Upper lobe of right lung (tissue), 1 donor: ENCODE data around the gene PSMB3. TPM values are rescaled to one million over a fixed set of nuclear protein-coding genes. Genes with fewer than 3 reads are reported as not detected.

Experiments
- ATAC-seq: fragments of 200-7000 bp; cut with Tn5 transposase; one replicate; pipeline ENCODE4 v1.9.1; 2020; ENCODE audit warnings: mild to moderate bottlenecking, moderate library complexity
- DNase-seq: peaks from one replicate; pipeline ENCODE4 v3.0.0-alpha.2; 2020
- H3K27ac ChIP-seq: fragments of 200-600 bp; one replicate; pipeline ENCODE4 v1.8.0; 2022
- H3K27me3 ChIP-seq: fragments of 200-600 bp; one replicate; pipeline ENCODE4 v1.8.0; 2022; ENCODE audit warnings: mild to moderate bottlenecking
- H3K36me3 ChIP-seq: fragments of 200-600 bp; one replicate; pipeline ENCODE4 v1.8.0; 2022
- H3K4me1 ChIP-seq: fragments of 200-600 bp; one replicate; pipeline ENCODE4 v1.8.0; 2022
- H3K4me3 ChIP-seq: fragments of 200-600 bp; one replicate; pipeline ENCODE4 v1.8.0; 2022; ENCODE audit warnings: mild to moderate bottlenecking
- H3K9me3 ChIP-seq: fragments of 200-600 bp; one replicate; pipeline ENCODE4 v1.8.0; 2022
- CTCF ChIP-seq: fragments of 200-600 bp; IDR thresholded peaks from one replicate; pipeline ENCODE4 v1.8.0; 2022; ENCODE audit warnings: antibody characterized with exemption
- intact Hi-C: fragments of 100-400 bp; cut with DNase I; formaldehyde crosslinking; loops from one replicate; pipeline ENCODE4 v1.11.0; 2022
- total RNA-seq: library from RNA; stranded (reverse); fragmentation: NEBNext Ultra II Directional; extraction: Animal tissue kit (Norgen Biotek cat#: 25700); gene quantifications from one replicate; pipeline ENCODE4 v1.2.1, GENCODE V29; 2021
- donor health status: DM: no; HTN: yes; CAD: no; lungs with severe emphysema.

PSMB3 gene
- total RNA-seq, 1 donor from 2014 or later = 127 TPM

- no peak for ATAC-seq
- no peak overlapping the region for H3K27ac ChIP-seq
- H3K4me1 ChIP-seq = no peaks in the 10 kb centered on the region
- H3K9me3 ChIP-seq = no peaks in the 10 kb centered on the region
- DNase-seq = no peak
- no peak for TF ChIP-seq CTCF
- peaks cover 87% of the 10 kb centered on the region for H3K36me3 ChIP-seq
- intact Hi-C loops = no loop called here
- H3K4me3 ChIP-seq = no peak overlapping the region
- no peaks in the 10 kb centered on the region for H3K27me3 ChIP-seq
Measured at GRCh38 chr17:38713456-38714075, 39.0 kb upstream of the PSMB3 start.

- H3K36me3 ChIP-seq = peaks cover 84% of the 10 kb centered on the region
Measured at GRCh38 chr17:38715216-38715943, 37.2 kb upstream of the PSMB3 start.

GRCh38 chr17:38716368-38717005 is 36.1 kb upstream of the PSMB3 start:
- H3K36me3 ChIP-seq = peaks cover 92% of the 10 kb centered on the region

More at GRCh38 chr17:38715216-38715943, 37.2 kb upstream of the PSMB3 start:
- no peak for TF ChIP-seq CTCF
- no peak for DNase-seq
- H3K9me3 ChIP-seq = no peaks in the 10 kb centered on the region
- no peaks in the 10 kb centered on the region for H3K4me1 ChIP-seq
- intact Hi-C loops = no loop called here
- H3K27me3 ChIP-seq = no peaks in the 10 kb centered on the region
- no peak for ATAC-seq
- no peak overlapping the region for H3K4me3 ChIP-seq
- H3K27ac ChIP-seq = no peak overlapping the region

GRCh38 chr17:38717139-38717745 is 35.3 kb upstream of the PSMB3 start:
- no peaks in the 10 kb centered on the region for H3K9me3 ChIP-seq
- DNase-seq (no peak), ATAC-seq (no peak)
- H3K36me3 ChIP-seq = peaks cover 92% of the 10 kb centered on the region
- TF ChIP-seq CTCF = no peak
- no peaks in the 10 kb centered on the region for H3K27me3 ChIP-seq
- no peak overlapping the region for H3K27ac ChIP-seq
- intact Hi-C loops = no loop called here
- H3K4me1 ChIP-seq = no peaks in the 10 kb centered on the region
- H3K4me3 ChIP-seq = no peak overlapping the region

More at GRCh38 chr17:38716368-38717005, 36.1 kb upstream of the PSMB3 start:
- Histone ChIP-seq H3K4me3 (no peak overlapping the region), H3K27me3 (no peaks in the 10 kb centered on the region), H3K4me1 (no peaks in the 10 kb centered on the region), H3K9me3 (no peaks in the 10 kb centered on the region), H3K27ac (no peak overlapping the region)
- ATAC-seq (no peak), DNase-seq (no peak)
- intact Hi-C loops = no loop called here
- no peak for TF ChIP-seq CTCF

- Histone ChIP-seq H3K4me3 (no peak overlapping the region), H3K36me3 (peaks cover 89% of the 10 kb centered on the region), H3K27ac (no peak overlapping the region), H3K27me3 (no peaks in the 10 kb centered on the region), H3K9me3 (no peaks in the 10 kb centered on the region), H3K4me1 (no peaks in the 10 kb centered on the region)
- TF ChIP-seq CTCF = no peak
- no peak for DNase-seq
- no peak for ATAC-seq
- intact Hi-C loops = no loop called here
Measured at GRCh38 chr17:38719289-38719942, 33.1 kb upstream of the PSMB3 start.
